HEK293T (cell line): ENCODE measurements around the gene PAK2.

Experiments
- BHLHE40 ChIP-seq: fragments of 450-650 bp; IDR thresholded peaks from 2 replicates; pipeline ENCODE4 v1.6.1; 2016; ENCODE audit warnings: mild to moderate bottlenecking, moderate library complexity, borderline replicate concordance
- CTBP1 ChIP-seq: fragments of 450-650 bp; IDR thresholded peaks from 2 replicates; pipeline ENCODE4 v1.6.1; 2016; ENCODE audit warnings: borderline replicate concordance
- FOXM1 ChIP-seq: fragments of 450-650 bp; IDR thresholded peaks from 2 replicates; pipeline ENCODE4 v1.6.1; 2017; ENCODE audit warnings: mild to moderate bottlenecking, borderline replicate concordance
- HDGF ChIP-seq: fragments of 450-650 bp; IDR thresholded peaks from 2 replicates; pipeline ENCODE4 v1.6.1; 2017; ENCODE audit warnings: antibody characterized with exemption, borderline replicate concordance
- LEF1 ChIP-seq: fragments of 450-650 bp; IDR thresholded peaks from 2 replicates; pipeline ENCODE4 v1.6.1; 2017; ENCODE audit warnings: mild to moderate bottlenecking, borderline replicate concordance
- NFRKB ChIP-seq: fragments of 450-650 bp; IDR thresholded peaks from 2 replicates; pipeline ENCODE4 v1.6.1; 2016; ENCODE audit warnings: mild to moderate bottlenecking, moderate library complexity

GRCh38 chr3:196735751-196736150 is 3.9 kb upstream of the PAK2 start:
- TF ChIP-seq NFRKB (no peak), CTBP1 (no peak), BHLHE40 (no peak), FOXM1 (no peak), LEF1 (no peak), HDGF (no peak)
